GM04504 (cell line): ENCODE data around the gene LCE1A.

Source experiments
- DNase-seq: peaks from one replicate; pipeline ENCODE4 v3.0.0-alpha.2; 2012; ENCODE audit warnings: low read depth

The LCE1A gene

DNA sequence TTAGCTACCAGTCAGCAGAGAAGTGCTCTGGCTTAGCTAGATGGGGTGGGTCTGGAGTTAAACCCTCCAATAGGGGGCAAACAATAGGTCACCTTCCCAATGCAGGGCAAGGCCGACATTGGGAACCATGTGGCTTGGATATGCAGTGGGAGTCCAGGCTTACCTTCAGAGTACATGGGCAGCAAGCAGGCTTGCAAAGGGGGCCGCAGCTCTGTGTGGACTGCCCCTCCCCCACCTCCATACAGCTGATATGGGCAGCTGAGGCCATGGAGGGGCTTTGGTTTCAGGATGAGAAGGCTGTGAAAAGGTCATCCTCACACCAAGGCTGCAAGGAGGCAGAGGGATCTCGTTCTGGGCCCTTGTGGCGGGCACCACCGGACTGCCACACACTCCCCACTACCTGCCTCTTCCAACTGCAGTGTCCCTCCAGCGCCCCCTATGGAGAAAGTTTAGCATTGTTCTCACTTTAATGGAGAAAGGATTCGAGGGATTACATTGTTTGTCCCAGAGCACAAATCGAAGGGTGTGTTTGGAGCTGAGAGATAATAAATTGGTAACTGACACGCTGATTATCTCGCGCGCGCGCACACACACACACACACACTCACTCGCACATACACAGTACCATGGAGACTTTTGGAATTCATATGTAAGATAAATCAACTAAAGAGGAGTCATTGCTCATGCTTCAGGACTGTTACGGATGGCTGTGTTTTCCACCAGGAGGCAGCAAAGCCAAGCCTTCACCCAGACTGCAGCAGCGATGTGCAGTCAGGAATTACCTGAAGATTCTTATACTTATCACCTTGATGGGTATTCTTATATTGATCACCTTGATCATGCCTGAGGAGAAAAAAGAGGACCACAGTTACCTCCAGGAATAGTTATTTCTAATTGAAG is 43.8 kb downstream of the LCE1A start:
- no peak for DNase-seq

- DNase-seq = no peak
Measured at GRCh38 chr1:152871731-152872126, 44.5 kb downstream of the LCE1A start.

- no peak for DNase-seq
Measured at GRCh38 chr1:152873495-152873894, 46.2 kb downstream of the LCE1A start.

DNA sequence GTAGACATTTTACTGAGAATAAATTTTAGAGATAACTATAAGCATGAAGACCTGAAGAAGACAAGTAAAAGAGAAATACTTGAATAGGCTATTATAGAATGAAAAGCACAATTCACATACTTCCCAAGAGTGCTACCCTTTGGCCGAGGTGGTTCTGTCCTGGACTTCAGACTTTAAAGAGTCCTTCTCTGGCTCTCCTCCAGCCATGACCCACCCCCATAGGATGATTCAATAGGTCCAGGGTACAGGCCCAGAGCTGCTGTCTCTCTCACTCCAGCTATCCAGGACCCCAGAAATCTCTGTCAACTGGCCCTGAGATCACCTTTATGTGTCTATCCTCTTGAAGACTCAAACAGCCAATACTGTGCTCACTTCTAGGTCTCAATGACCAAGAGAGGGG is 49.6 kb downstream of the LCE1A start:
- no peak for DNase-seq
